ENCODE data around the gene ADGRG2. TPM values are rescaled to one million over a fixed set of nuclear protein-coding genes. Genes with fewer than 3 reads are reported as not detected.
A peak's percentile ranks its signal among the peaks of the same experiment; 100 is the strongest.
"Not testable (repeated sequence)": the region's sequence is repeated elsewhere in the genome, so short reads cannot be mapped to it uniquely, and the experiment has no call there.

ADGRG2 gene
- total and polyA plus RNA-seq, 2 of the 13 experiments (the other 11 are each of a cell fraction or from before 2014, with no cell fraction given), result not detected

- TF ChIP-seq PAXIP1 (CRISPR knock-in tag; conservative IDR thresholded peaks at IDR 0.05) (peak; percentile 59), ZBTB39 (CRISPR knock-in tag; IDR thresholded peaks at IDR 0.05) (peak; percentile 92), PPARG (CRISPR knock-in tag; conservative IDR thresholded peaks at IDR 0.05) (peak; percentile 98), MED1 (CRISPR knock-in tag; IDR thresholded peaks at IDR 0.05) (peak; percentile 82), RARA (CRISPR knock-in tag; IDR thresholded peaks at IDR 0.05) (peak; percentile 60), NR2F6 (CRISPR knock-in tag; IDR thresholded peaks at IDR 0.05) (peak; percentile 8; the same call in 1 of the 2 replicates), PHF21A (CRISPR knock-in tag; IDR thresholded peaks at IDR 0.05) (0 out of 2 replicates have a peak, but pooled peaks have one; percentile 30), TFE3 (CRISPR knock-in tag; IDR thresholded peaks at IDR 0.05) (0 out of 2 replicates have a peak, but pooled peaks have one; percentile 13), ISL2 (CRISPR knock-in tag; IDR thresholded peaks at IDR 0.05) (0 out of 2 replicates have a peak, but pooled peaks have one; percentile 24)
- TF ChIP-seq NR2F6 (IDR thresholded peaks at IDR 0.05), result not testable (repeated sequence)
These were observed 142.0 kb downstream of the ADGRG2 start (continued) for GRCh38 chrX:18980262-18980661.

Data from HepG2 (cell line).